ENCODE measurements around the gene MAB21L4. TPM values are rescaled to one million over a fixed set of nuclear protein-coding genes. Genes with fewer than 3 reads are reported as not detected.

MAB21L4 gene
- total RNA-seq, 2 donors from 2014 or later = not detected

- no peak overlapping the region for H3K4me3 ChIP-seq
- DNase-seq (ENCODE audit: low spot score) = no peak
- H3K4me1 ChIP-seq (ENCODE audit: control insufficient read depth in 1 of 2, low read depth in 2 of 2) = no peaks in the 10 kb centered on the region
- no peaks in the 10 kb centered on the region for H3K36me3 ChIP-seq
- no peak for ATAC-seq (ENCODE audit: insufficient number of reproducible peaks, low FRiP score, low read depth)
- H3K27me3 ChIP-seq (replicated peaks; ENCODE audit: insufficient read depth) = no peaks in the 10 kb centered on the region
- no peak for TF ChIP-seq CTCF (IDR thresholded peaks at IDR 0.05)
- no peak overlapping the region for H3K27ac ChIP-seq
- H3K9me3 ChIP-seq = no peaks in the 10 kb centered on the region
These were observed 2.9 kb upstream of the MAB21L4 start for GRCh38 chr2:240898731-240899467.

GRCh38 chr2:240898108-240898730, 2.3 kb upstream of the MAB21L4 start:
- ATAC-seq (ENCODE audit: insufficient number of reproducible peaks, low FRiP score, low read depth) (no peak), DNase-seq (ENCODE audit: low spot score) (no peak)
- Histone ChIP-seq H3K4me1 (ENCODE audit: control insufficient read depth in 1 of 2, low read depth in 2 of 2) (no peaks in the 10 kb centered on the region), H3K36me3 (no peaks in the 10 kb centered on the region), H3K4me3 (no peak overlapping the region), H3K9me3 (no peaks in the 10 kb centered on the region), H3K27me3 (replicated peaks; ENCODE audit: insufficient read depth) (no peaks in the 10 kb centered on the region), H3K27ac (no peak overlapping the region)
- no peak for TF ChIP-seq CTCF (IDR thresholded peaks at IDR 0.05)

- Histone ChIP-seq H3K4me1 (ENCODE audit: control insufficient read depth in 1 of 2, low read depth in 2 of 2) (no peaks in the 10 kb centered on the region), H3K4me3 (no peak overlapping the region), H3K9me3 (no peaks in the 10 kb centered on the region), H3K27ac (no peak overlapping the region), H3K27me3 (replicated peaks; ENCODE audit: insufficient read depth) (no peaks in the 10 kb centered on the region), H3K36me3 (no peaks in the 10 kb centered on the region)
- ATAC-seq (ENCODE audit: insufficient number of reproducible peaks, low FRiP score, low read depth) (no peak), DNase-seq (ENCODE audit: low spot score) (no peak)
- no peak for TF ChIP-seq CTCF (IDR thresholded peaks at IDR 0.05)
These were observed 1.1 kb upstream of the MAB21L4 start for GRCh38 chr2:240896871-240897692.

- ATAC-seq (ENCODE audit: insufficient number of reproducible peaks, low FRiP score, low read depth) (no peak), DNase-seq (ENCODE audit: low spot score) (no peak)
- Histone ChIP-seq H3K9me3 (no peaks in the 10 kb centered on the region), H3K27ac (no peak overlapping the region), H3K4me1 (ENCODE audit: control insufficient read depth in 1 of 2, low read depth in 2 of 2) (no peaks in the 10 kb centered on the region), H3K36me3 (no peaks in the 10 kb centered on the region), H3K4me3 (no peak overlapping the region), H3K27me3 (replicated peaks; ENCODE audit: insufficient read depth) (no peaks in the 10 kb centered on the region)
- TF ChIP-seq CTCF (IDR thresholded peaks at IDR 0.05) = no peak
These were observed 438 bp upstream of the MAB21L4 start for GRCh38 chr2:240896394-240896793.

Measured in thoracic aorta (tissue), 2 donors.